ENCODE results near the gene PAX7. TPM values are rescaled to one million over a fixed set of nuclear protein-coding genes. Genes with fewer than 3 reads are reported as not detected.

The PAX7 gene
- total and polyA plus RNA-seq, 11 donors: not detected

DNA sequence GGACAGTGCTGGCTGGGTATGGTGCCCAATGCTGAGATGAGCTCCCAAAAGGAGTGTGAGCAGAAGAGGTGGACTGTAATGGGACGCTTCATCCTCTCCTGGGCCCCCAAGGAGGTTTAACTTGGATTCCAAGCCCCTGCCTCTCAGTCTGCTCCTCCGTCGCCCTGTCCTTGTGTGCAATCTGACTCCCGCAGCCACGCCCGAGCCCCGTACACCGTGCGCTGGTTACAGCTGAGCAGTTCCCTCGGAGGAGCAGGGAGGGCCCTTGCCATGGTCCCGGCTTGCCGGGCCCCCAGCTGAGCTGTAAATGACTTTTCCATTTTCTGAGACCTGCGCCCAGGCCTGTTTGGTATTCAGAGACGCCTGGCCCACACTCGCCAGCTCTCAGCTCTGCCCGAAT lies 53.7 kb downstream of the PAX7 start:
- intact Hi-C loops (cut with DNase I): no loop called here
- ATAC-seq: no peak
- no peaks in the 10 kb centered on the region for H3K4me1 ChIP-seq
- TF ChIP-seq, protein P1, sequence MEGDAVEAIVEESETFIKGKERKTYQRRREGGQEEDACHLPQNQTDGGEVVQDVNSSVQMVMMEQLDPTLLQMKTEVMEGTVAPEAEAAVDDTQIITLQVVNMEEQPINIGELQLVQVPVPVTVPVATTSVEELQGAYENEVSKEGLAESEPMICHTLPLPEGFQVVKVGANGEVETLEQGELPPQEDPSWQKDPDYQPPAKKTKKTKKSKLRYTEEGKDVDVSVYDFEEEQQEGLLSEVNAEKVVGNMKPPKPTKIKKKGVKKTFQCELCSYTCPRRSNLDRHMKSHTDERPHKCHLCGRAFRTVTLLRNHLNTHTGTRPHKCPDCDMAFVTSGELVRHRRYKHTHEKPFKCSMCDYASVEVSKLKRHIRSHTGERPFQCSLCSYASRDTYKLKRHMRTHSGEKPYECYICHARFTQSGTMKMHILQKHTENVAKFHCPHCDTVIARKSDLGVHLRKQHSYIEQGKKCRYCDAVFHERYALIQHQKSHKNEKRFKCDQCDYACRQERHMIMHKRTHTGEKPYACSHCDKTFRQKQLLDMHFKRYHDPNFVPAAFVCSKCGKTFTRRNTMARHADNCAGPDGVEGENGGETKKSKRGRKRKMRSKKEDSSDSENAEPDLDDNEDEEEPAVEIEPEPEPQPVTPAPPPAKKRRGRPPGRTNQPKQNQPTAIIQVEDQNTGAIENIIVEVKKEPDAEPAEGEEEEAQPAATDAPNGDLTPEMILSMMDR (IDR thresholded peaks at IDR 0.05): no peak
- TF ChIP-seq POLR2A (IDR thresholded peaks at IDR 0.05): no peak
- no peaks in the 10 kb centered on the region for H3K36me3 ChIP-seq
- H3K9me3 ChIP-seq: no peaks in the 10 kb centered on the region
- peaks cover 0 to 56% (median 15%) of the 10 kb centered on the region in 9 donors for H3K27me3 ChIP-seq
- no peak overlapping the region for H3K4me3 ChIP-seq
- H3K27ac ChIP-seq: no peak overlapping the region
- WGBS, 4 donors: 22 to 36% (median 28%) methylated on average over 10 to 16 of the region's 16 CpGs
- DNase-seq: no peak

DNA sequence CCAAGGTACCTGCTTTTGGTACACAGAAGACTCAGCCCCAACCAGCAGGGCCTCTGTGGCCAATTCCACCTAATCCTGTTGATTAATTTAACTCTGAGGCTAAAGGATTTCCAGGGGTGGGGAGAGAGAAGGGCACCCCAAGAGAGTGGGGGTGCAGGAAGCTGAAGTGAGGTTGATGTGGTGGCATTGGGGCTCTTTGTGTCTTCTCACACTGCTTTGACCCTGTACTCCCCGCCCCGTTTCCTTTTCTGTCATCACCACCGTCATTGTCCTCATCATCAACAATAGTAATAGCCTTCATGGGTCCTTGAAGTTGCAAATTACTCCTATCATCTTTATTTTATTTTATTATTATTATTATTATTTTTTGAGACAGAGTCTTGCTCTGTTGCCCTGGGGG lies 55.9 kb downstream of the PAX7 start:
- H3K27ac ChIP-seq: no peak overlapping the region
- no peak for TF ChIP-seq POLR2A (IDR thresholded peaks at IDR 0.05)
- TF ChIP-seq, protein P1 (IDR thresholded peaks at IDR 0.05): no peak
- no peaks in the 10 kb centered on the region for H3K9me3 ChIP-seq
- H3K36me3 ChIP-seq: no peaks in the 10 kb centered on the region
- DNase-seq: no peak
- H3K4me1 ChIP-seq: no peaks in the 10 kb centered on the region
- peaks cover 4 to 62% (median 15%) of the 10 kb centered on the region in 9 donors for H3K27me3 ChIP-seq
- H3K4me3 ChIP-seq: no peak overlapping the region
- no peak for ATAC-seq
- WGBS, 4 donors: 58 to 75% (median 68%) methylated on average over 3 of the region's 3 CpGs
- intact Hi-C loops (cut with DNase I): no loop called here

DNA sequence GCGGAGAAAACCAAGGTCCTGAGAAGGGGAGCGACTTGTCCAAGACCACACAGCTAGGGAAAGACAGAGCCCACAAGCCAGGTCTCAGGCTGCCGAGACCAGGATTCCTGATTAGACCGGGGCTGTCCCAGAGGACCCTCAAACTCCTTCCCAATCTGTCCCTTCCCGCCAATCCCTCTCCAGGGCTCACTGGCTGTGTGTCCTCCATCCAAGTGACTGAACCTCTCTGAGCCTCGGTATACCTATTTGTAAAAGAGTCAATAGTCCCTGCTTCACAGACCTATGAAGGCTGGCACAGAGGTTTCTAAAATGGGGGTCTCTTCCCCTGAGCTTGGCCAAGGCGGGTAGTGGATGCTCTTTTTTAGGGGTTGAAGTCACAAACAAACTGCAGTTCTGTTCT lies 56.6 kb downstream of the PAX7 start:
- H3K4me3 ChIP-seq: no peak overlapping the region
- DNase-seq: no peak
- no peak for TF ChIP-seq POLR2A (IDR thresholded peaks at IDR 0.05)
- TF ChIP-seq, protein P1 (IDR thresholded peaks at IDR 0.05): no peak
- 72 to 80% (median 78%) methylated on average over 7 of the region's 7 CpGs for WGBS, 4 donors
- intact Hi-C loops (cut with DNase I): no loop called here
- H3K4me1 ChIP-seq: no peaks in the 10 kb centered on the region
- no peak for ATAC-seq
- H3K27ac ChIP-seq: no peak overlapping the region
- H3K36me3 ChIP-seq: no peaks in the 10 kb centered on the region
- H3K9me3 ChIP-seq: no peaks in the 10 kb centered on the region
- H3K27me3 ChIP-seq: peaks cover 4 to 65% (median 21%) of the 10 kb centered on the region in 9 donors

DNA sequence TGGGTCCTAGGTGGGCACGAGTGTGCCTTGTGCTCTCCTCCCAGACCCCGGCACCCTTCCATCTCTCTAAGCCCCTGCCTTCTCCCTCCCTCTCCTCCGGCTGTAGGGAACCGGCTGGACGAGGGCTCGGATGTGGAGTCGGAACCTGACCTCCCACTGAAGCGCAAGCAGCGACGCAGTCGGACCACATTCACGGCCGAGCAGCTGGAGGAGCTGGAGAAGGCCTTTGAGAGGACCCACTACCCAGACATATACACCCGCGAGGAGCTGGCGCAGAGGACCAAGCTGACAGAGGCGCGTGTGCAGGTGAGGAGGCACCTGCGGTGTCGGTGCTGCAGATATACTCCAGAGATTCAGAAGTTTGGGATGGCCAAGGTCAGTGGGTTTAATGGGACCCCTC lies 61.0 kb downstream of the PAX7 start:
- DNase-seq: no peak
- no peaks in the 10 kb centered on the region for H3K4me1 ChIP-seq
- ATAC-seq: no peak
- no peaks in the 10 kb centered on the region for H3K36me3 ChIP-seq
- H3K9me3 ChIP-seq: no peaks in the 10 kb centered on the region
- no peak overlapping the region for H3K4me3 ChIP-seq
- TF ChIP-seq POLR2A (IDR thresholded peaks at IDR 0.05): no peak
- TF ChIP-seq, protein P1 (IDR thresholded peaks at IDR 0.05): no peak
- WGBS, 4 donors: 83 to 88% (median 87%) methylated on average over 20 of the region's 20 CpGs
- H3K27me3 ChIP-seq: peaks cover 12 to 89% (median 29%) of the 10 kb centered on the region in 9 donors
- intact Hi-C loops (cut with DNase I): no loop called here
- no peak overlapping the region for H3K27ac ChIP-seq

All from heart left ventricle (tissue), 16 donors.